ENCODE data around the gene APLP1.

DNA sequence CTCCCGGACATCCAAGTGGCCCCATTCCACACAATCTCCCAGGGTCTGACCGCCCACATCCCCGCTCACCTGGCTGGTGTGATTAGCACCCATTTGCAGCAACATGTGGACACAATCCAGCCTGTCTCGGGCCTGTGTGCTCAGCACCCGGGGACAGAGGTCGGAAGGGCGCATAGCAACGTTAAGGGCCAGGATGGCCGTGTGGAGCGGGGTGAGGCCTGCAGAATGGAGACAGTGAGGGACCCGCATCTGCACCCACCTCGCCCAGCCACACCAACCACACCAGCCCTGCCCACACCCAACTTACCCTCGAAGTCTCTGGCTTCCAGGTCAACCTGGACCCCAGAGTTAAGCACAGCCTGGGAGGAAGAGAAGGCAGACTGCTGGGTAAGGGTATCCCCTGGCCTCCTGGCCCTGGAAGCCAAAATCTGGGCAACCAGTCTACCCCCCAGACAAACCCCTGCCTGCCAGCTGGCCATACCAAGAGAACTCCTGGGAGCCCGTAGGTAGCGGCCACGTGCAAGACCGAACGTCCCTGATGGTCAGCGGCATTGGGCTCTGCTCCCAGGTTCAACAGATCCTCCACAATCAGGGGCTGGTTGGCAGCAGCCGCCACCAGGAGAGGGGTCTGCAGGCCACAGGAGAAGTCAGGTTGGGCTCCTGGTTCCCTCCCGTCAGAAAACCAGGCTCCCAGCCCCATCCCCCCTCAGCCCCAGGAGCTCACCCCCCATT lies 27.7 kb downstream of the APLP1 start:
- TF ChIP-seq, protein P1, sequence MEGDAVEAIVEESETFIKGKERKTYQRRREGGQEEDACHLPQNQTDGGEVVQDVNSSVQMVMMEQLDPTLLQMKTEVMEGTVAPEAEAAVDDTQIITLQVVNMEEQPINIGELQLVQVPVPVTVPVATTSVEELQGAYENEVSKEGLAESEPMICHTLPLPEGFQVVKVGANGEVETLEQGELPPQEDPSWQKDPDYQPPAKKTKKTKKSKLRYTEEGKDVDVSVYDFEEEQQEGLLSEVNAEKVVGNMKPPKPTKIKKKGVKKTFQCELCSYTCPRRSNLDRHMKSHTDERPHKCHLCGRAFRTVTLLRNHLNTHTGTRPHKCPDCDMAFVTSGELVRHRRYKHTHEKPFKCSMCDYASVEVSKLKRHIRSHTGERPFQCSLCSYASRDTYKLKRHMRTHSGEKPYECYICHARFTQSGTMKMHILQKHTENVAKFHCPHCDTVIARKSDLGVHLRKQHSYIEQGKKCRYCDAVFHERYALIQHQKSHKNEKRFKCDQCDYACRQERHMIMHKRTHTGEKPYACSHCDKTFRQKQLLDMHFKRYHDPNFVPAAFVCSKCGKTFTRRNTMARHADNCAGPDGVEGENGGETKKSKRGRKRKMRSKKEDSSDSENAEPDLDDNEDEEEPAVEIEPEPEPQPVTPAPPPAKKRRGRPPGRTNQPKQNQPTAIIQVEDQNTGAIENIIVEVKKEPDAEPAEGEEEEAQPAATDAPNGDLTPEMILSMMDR (conservative IDR thresholded peaks at IDR 0.05; ENCODE audit: low read depth, low read length), result no peak
- TF ChIP-seq EZH2 (IDR thresholded peaks at IDR 0.05; ENCODE audit: borderline replicate concordance, low read depth, low read length, poor library complexity, severe bottlenecking), result no peak
